ENCODE results near the gene PTPN2. TPM values are rescaled to one million over a fixed set of nuclear protein-coding genes. Genes with fewer than 3 reads are reported as not detected.
"Not testable (repeated sequence)": the region's sequence is repeated elsewhere in the genome, so short reads cannot be mapped to it uniquely, and the experiment has no call there.

Gene PTPN2
- total RNA-seq, 2 donors from 2014 or later: 32.2 to 34.3 TPM

- H3K27ac ChIP-seq: no peak overlapping the region
- no peak overlapping the region for H3K9ac ChIP-seq (ENCODE audit: low read depth in 2 of 2, low read length in 2 of 2)
- no peaks in the 10 kb centered on the region for H3K36me3 ChIP-seq
- TF ChIP-seq CTCF (IDR thresholded peaks at IDR 0.05): no peak
- intact Hi-C loops (cut with DNase I): no loop called here
- H3K9me3 ChIP-seq: no peaks in the 10 kb centered on the region
- DNase-seq: no peak
- no peak overlapping the region for H3K4me3 ChIP-seq
- H3K27me3 ChIP-seq: no peaks in the 10 kb centered on the region
- H3K4me1 ChIP-seq: no peaks in the 10 kb centered on the region
Measured at GRCh38 chr18:12766986-12767433, 117.0 kb downstream of the PTPN2 start.

GRCh38 chr18:12765586-12765985 is 118.5 kb downstream of the PTPN2 start:
- Histone ChIP-seq H3K4me3 (no peak overlapping the region), H3K4me1 (no peaks in the 10 kb centered on the region), H3K36me3 (no peaks in the 10 kb centered on the region), H3K9ac (ENCODE audit: low read depth in 2 of 2, low read length in 2 of 2) (no peak overlapping the region), H3K9me3 (no peaks in the 10 kb centered on the region), H3K27me3 (no peaks in the 10 kb centered on the region), H3K27ac (no peak overlapping the region)
- no peak for TF ChIP-seq CTCF (IDR thresholded peaks at IDR 0.05)
- DNase-seq: no peak
- intact Hi-C loops (cut with DNase I): no loop called here

GRCh38 chr18:12765126-12765525 is 118.9 kb downstream of the PTPN2 start:
- intact Hi-C loops (cut with DNase I): no loop called here
- no peaks in the 10 kb centered on the region for H3K9me3 ChIP-seq
- no peaks in the 10 kb centered on the region for H3K4me1 ChIP-seq
- no peak overlapping the region for H3K4me3 ChIP-seq
- H3K27ac ChIP-seq: no peak overlapping the region
- no peaks in the 10 kb centered on the region for H3K36me3 ChIP-seq
- H3K27me3 ChIP-seq: no peaks in the 10 kb centered on the region
- no peak for DNase-seq
- no peak overlapping the region for H3K9ac ChIP-seq (ENCODE audit: low read depth in 2 of 2, low read length in 2 of 2)
- TF ChIP-seq CTCF (IDR thresholded peaks at IDR 0.05): no peak

GRCh38 chr18:12758566-12758965 is 125.5 kb downstream of the PTPN2 start:
- H3K9me3 ChIP-seq; H3K27me3 ChIP-seq; H3K27ac ChIP-seq; H3K4me3 ChIP-seq; intact Hi-C loops (cut with DNase I); DNase-seq; H3K36me3 ChIP-seq; H3K9ac ChIP-seq (ENCODE audit: low read depth in 2 of 2, low read length in 2 of 2); H3K4me1 ChIP-seq: not testable (repeated sequence)

- H3K4me1 ChIP-seq; H3K9me3 ChIP-seq; H3K4me3 ChIP-seq; DNase-seq; H3K27me3 ChIP-seq; H3K27ac ChIP-seq; H3K9ac ChIP-seq (ENCODE audit: low read depth in 2 of 2, low read length in 2 of 2); intact Hi-C loops (cut with DNase I); H3K36me3 ChIP-seq: not testable (repeated sequence)
Measured at GRCh38 chr18:12756619-12757239, 127.3 kb downstream of the PTPN2 start.

GRCh38 chr18:12755606-12756005 is 128.4 kb downstream of the PTPN2 start:
- H3K36me3 ChIP-seq; H3K27me3 ChIP-seq; H3K9ac ChIP-seq (ENCODE audit: low read depth in 2 of 2, low read length in 2 of 2); intact Hi-C loops (cut with DNase I); H3K27ac ChIP-seq; H3K9me3 ChIP-seq; H3K4me3 ChIP-seq; DNase-seq; H3K4me1 ChIP-seq: not testable (repeated sequence)

GRCh38 chr18:12754511-12754910 is 129.5 kb downstream of the PTPN2 start:
- Histone ChIP-seq H3K4me1 (no peaks in the 10 kb centered on the region), H3K36me3 (no peaks in the 10 kb centered on the region), H3K27ac (no peak overlapping the region), H3K9ac (ENCODE audit: low read depth in 2 of 2, low read length in 2 of 2) (no peak overlapping the region), H3K27me3 (no peaks in the 10 kb centered on the region), H3K9me3 (no peaks in the 10 kb centered on the region), H3K4me3 (no peak overlapping the region)
- intact Hi-C loops (cut with DNase I): no loop called here
- no peak for TF ChIP-seq CTCF (IDR thresholded peaks at IDR 0.05)
- DNase-seq: no peak
